ENCODE data around the gene GALNT17. TPM values are rescaled to one million over a fixed set of nuclear protein-coding genes. Genes with fewer than 3 reads are reported as not detected.

GALNT17 gene
- polyA plus RNA-seq, 2 of the 4 experiments (the other 2 are of a cell fraction) = not detected

DNA sequence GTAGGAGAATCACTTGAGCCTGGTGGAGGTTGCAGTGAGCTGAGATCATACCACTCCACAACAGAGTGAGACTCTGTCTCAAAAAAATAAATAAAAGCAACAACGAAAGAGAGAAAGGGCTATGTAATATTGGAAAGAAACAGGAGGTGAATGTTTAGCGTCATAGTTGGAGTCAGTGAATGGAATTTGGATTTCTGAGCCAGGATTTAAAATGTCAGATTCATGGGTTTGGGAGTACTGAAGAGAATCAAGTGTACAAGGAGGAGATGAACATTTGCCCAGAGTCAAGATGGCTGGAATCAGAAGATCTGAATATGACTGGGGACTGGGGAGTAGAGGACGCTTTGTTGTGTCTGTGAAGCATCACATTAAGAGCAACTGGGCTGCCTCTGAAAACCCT lies 366.4 kb downstream of the GALNT17 start:
- ChIA-PET POLR2A (no interaction called here), CTCF (no interaction called here)
- H3K4me2 ChIP-seq = no peak overlapping the region
- TF ChIP-seq FOSB (CRISPR knock-in tag; IDR thresholded peaks at IDR 0.05) (no peak), FOXS1 (CRISPR knock-in tag; IDR thresholded peaks at IDR 0.05) (no peak), REST (IDR thresholded peaks at IDR 0.05) (no peak), CHD4 (IDR thresholded peaks at IDR 0.05; ENCODE audit: borderline replicate concordance) (no peak), HEYL (CRISPR knock-in tag; IDR thresholded peaks at IDR 0.05) (no peak), RCOR1 (IDR thresholded peaks at IDR 0.05; ENCODE audit: low read depth, low read length) (no peak), GATA3 (IDR thresholded peaks at IDR 0.05; ENCODE audit: borderline replicate concordance) (no peak), NFE2L2 (conservative IDR thresholded peaks at IDR 0.05; ENCODE audit: low read length) (no peak), CEBPB (IDR thresholded peaks at IDR 0.05) (no peak)
- FAIRE-seq = no peak
- ATAC-seq = no peak
- H3K4me1 ChIP-seq = no peaks in the 10 kb centered on the region
- no peak for DNase-seq (ENCODE audit: low read depth in 1 of 2, low spot score in 1 of 2)
- H3K9me3 ChIP-seq = no peaks in the 10 kb centered on the region
- H3K4me3 ChIP-seq = no peak overlapping the region
- 2% methylated on average over 3 of the region's 3 CpGs for WGBS (ENCODE audit: missing lambda C conversion rate)
- no peak overlapping the region for H3K27ac ChIP-seq

DNA sequence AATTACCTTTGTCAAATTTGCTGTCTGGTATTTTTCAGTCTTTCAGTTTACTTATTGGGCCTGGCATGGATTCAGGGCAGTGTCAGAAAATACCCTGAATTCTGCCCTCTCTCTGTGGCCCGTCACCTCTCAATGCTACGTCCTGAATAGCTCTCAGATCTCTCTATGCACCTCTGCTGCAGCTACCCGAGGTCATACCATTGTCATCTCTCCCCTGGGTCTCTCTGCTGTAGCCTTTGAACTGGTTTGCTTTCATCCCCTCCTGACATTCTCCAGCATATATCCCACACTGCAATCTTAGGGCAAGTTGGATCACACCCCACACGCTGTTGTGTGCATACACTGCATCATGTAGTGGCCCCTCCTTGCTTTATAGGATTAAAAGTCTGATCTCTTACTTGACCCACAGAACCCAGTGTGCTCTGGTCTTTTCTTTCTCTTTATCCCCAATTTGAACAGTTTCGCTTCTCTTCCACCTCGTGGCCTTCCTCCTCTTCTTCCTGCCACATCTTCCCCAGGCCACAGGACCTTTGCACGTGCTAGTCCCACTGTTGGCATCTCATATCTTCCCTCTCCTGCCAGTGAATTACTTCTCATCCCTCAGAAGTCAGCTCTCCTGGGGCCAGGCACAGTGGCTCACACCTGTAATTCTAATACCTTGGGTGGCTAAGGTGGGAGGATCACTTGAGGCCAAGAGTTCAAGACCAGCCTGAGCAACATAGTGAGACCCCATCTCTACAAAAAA lies 372.9 kb downstream of the GALNT17 start:
- ChIA-PET POLR2A (no interaction called here), CTCF (interaction anchor here (0.6 kb wide), 1 partner anchor 25 kb away, joined by 3 read pairs; no protein-coding TSS in a partner anchor)
- no peaks in the 10 kb centered on the region; the same call in 2 of the 3 replicates for H3K9me3 ChIP-seq
- ATAC-seq (no peak), FAIRE-seq (no peak), DNase-seq (ENCODE audit: low read depth in 1 of 2, low spot score in 1 of 2) (no peak)
- no peak overlapping the region for H3K27ac ChIP-seq
- no peak overlapping the region for H3K4me3 ChIP-seq
- whole genome bisulfite sequencing (ENCODE audit: missing lambda C conversion rate) = 3% methylated on average over 7 of the region's 7 CpGs
- TF ChIP-seq NFE2L2 (conservative IDR thresholded peaks at IDR 0.05; ENCODE audit: low read length) (no peak), KDM1A (IDR thresholded peaks at IDR 0.05; ENCODE audit: low read depth) (no peak), NR3C1 (IDR thresholded peaks at IDR 0.05) (no peak), USF2 (IDR thresholded peaks at IDR 0.05) (no peak), PHF8 (IDR thresholded peaks at IDR 0.05; ENCODE audit: borderline replicate concordance, low read depth) (no peak), HOXB13 (CRISPR knock-in tag; IDR thresholded peaks at IDR 0.05; ENCODE audit: low read depth) (no peak), SREBF2 (IDR thresholded peaks at IDR 0.05) (no peak)
- H3K4me1 ChIP-seq = no peaks in the 10 kb centered on the region
- no peak overlapping the region for H3K4me2 ChIP-seq

DNA sequence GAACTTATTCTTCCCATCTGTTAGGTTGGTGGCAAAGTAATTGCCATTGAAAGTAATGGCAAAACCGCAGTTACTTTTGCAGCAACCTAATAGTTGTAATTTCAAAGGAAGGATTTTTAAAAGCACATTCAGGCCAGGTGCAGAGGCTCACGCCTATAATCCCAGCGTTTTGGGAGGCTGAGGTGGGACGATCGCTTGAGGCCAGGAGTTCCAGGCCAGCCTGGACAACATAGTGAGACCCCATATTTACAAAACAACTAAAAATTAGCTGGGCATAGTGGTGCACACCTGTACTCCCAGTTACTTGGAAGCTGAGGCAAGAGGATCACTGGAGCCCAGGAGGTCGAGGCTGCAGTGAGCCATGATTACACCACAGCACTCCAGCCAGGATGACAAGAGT lies 374.9 kb downstream of the GALNT17 start:
- ATAC-seq (no peak), FAIRE-seq (no peak), DNase-seq (ENCODE audit: low read depth in 1 of 2, low spot score in 1 of 2) (no peak)
- no peaks in the 10 kb centered on the region; the same call in 2 of the 3 replicates for H3K9me3 ChIP-seq
- ChIA-PET POLR2A (no interaction called here), CTCF (no interaction called here)
- TF ChIP-seq FOXS1 (CRISPR knock-in tag; IDR thresholded peaks at IDR 0.05) (no peak), HOXA7 (CRISPR knock-in tag; IDR thresholded peaks at IDR 0.05) (no peak)
- no peak overlapping the region for H3K4me2 ChIP-seq
- H3K4me3 ChIP-seq = no peak overlapping the region
- no peaks in the 10 kb centered on the region for H3K4me1 ChIP-seq
- WGBS (ENCODE audit: missing lambda C conversion rate) = 4% methylated on average over 6 of the region's 6 CpGs
- no peak overlapping the region for H3K27ac ChIP-seq
